GM12873 (cell line): Measurements from ENCODE around the gene COIL.

Experiments
- CTCF ChIP-seq: IDR thresholded peaks from 2 replicates; pipeline ENCODE4 v1.5.1; 2012; ENCODE audit warnings: low read depth, mild to moderate bottlenecking, moderate library complexity, low read length, control low read depth; ENCODE audit not compliant: insufficient read depth; ENCODE audit errors: missing control alignments

Gene COIL

GRCh38 chr17:57001541-57001940, 40.7 kb upstream of the COIL start:
- TF ChIP-seq CTCF: no peak

GRCh38 chr17:56997313-56997712, 36.5 kb upstream of the COIL start:
- no peak for TF ChIP-seq CTCF

GRCh38 chr17:56995766-56996165, 34.9 kb upstream of the COIL start:
- TF ChIP-seq CTCF: no peak

- TF ChIP-seq CTCF: no peak
These were observed 33.4 kb upstream of the COIL start for GRCh38 chr17:56994009-56994792.

GRCh38 chr17:56992364-56992763, 31.5 kb upstream of the COIL start:
- no peak for TF ChIP-seq CTCF

GRCh38 chr17:56988901-56989572, 28.2 kb upstream of the COIL start:
- no peak for TF ChIP-seq CTCF

GRCh38 chr17:56987283-56987834, 26.5 kb upstream of the COIL start:
- no peak for TF ChIP-seq CTCF
